ENCODE results near the gene DIDO1.

- TF ChIP-seq, protein P1, sequence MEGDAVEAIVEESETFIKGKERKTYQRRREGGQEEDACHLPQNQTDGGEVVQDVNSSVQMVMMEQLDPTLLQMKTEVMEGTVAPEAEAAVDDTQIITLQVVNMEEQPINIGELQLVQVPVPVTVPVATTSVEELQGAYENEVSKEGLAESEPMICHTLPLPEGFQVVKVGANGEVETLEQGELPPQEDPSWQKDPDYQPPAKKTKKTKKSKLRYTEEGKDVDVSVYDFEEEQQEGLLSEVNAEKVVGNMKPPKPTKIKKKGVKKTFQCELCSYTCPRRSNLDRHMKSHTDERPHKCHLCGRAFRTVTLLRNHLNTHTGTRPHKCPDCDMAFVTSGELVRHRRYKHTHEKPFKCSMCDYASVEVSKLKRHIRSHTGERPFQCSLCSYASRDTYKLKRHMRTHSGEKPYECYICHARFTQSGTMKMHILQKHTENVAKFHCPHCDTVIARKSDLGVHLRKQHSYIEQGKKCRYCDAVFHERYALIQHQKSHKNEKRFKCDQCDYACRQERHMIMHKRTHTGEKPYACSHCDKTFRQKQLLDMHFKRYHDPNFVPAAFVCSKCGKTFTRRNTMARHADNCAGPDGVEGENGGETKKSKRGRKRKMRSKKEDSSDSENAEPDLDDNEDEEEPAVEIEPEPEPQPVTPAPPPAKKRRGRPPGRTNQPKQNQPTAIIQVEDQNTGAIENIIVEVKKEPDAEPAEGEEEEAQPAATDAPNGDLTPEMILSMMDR (IDR thresholded peaks at IDR 0.05; ENCODE audit: low read depth, low read length), result no peak
- no peak for TF ChIP-seq EZH2phosphoT487 (IDR thresholded peaks at IDR 0.05; ENCODE audit: low read depth)
Measured at GRCh38 chr20:62873280-62873679, 53.0 kb downstream of the DIDO1 start.
